HepG2 (cell line): Measurements from ENCODE around the gene KCND2. TPM values are rescaled to one million over a fixed set of nuclear protein-coding genes. Genes with fewer than 3 reads are reported as not detected.

Experiments used
- ATAC-seq: fragments of 200-7000 bp; cut with Tn5 transposase; 3 replicates; pipeline ENCODE4 v1.9.1; 2020; ENCODE audit warnings: mild to moderate bottlenecking, moderate library complexity
- BruUV-seq: library from RNA; stranded (reverse); fragments of 400-500 nt; replicated peaks from 2 replicates; lab custom pipeline; 2021; lab: Mats Ljungman, UMichigan
- CTCF ChIA-PET: fragments of 300-600 bp; formaldehyde crosslinking; extraction: SDS; loops from one replicate; lab custom pipeline; 2021; ENCODE audit warnings: low total read pairs, inconsistent platforms, low intra/inter-chr PET ratio; lab: Yijun Ruan, JAX
- POLR2A ChIA-PET: fragments of 350-600 bp; sonication (Branson Sonifier 250); formaldehyde crosslinking; loops from one replicate; lab custom pipeline; 2020; ENCODE audit warnings: antibody characterized with exemption, inconsistent platforms; lab: Yijun Ruan, JAX
- DNase-seq: peaks from one replicate; pipeline ENCODE4 v3.0.0-alpha.2; 2015; ENCODE audit warnings: low spot score
- FAIRE-seq: peaks from 3 replicates; lab custom pipeline; 2011; peaks lifted over from hg19 to GRCh38; lab: Jason Lieb, UNC
- H2AFZ ChIP-seq: one replicate; pipeline ENCODE4 v1.6.1; 2011; ENCODE audit warnings: low read length, inconsistent platforms
- H3K27ac ChIP-seq: fragments of 300-600 bp; 3 replicates; pipeline ENCODE4 v1.8.0; 2011; ENCODE audit warnings: mixed run types, mild to moderate bottlenecking, mixed read lengths, low read length, inconsistent platforms; ENCODE audit not compliant: insufficient read depth; ENCODE audit errors: extremely low read length
- H3K27me3 ChIP-seq, 2 experiments: fragments of 200-600 bp in 1 of 2; 2 replicates in 1 of 2; 3 replicates in 1 of 2; pipeline versions ENCODE4 v1.6.0 to v1.8.0; 2011; ENCODE audit warnings: low read length in 2 of 2, mild to moderate bottlenecking in 2 of 2, moderate library complexity in 2 of 2, inconsistent platforms in 1 of 2; ENCODE audit not compliant: insufficient read depth in 2 of 2, control insufficient read depth in 1 of 2
- H3K36me3 ChIP-seq, 2 experiments: fragments of 200-600 bp in 1 of 2; replicated peaks in 1 of 2; 2 replicates in 1 of 2; 3 replicates in 1 of 2; pipeline versions ENCODE4 v1.5.1 to v1.8.0; 2011; ENCODE audit warnings: low read length in 2 of 2, inconsistent platforms in 1 of 2; ENCODE audit not compliant: insufficient read depth in 2 of 2, control insufficient read depth in 1 of 2
- H3K4me1 ChIP-seq: 2 replicates; pipeline ENCODE4 v1.5.1; 2012; ENCODE audit warnings: low read length, inconsistent platforms; ENCODE audit not compliant: insufficient read depth
- H3K4me2 ChIP-seq: 2 replicates; pipeline ENCODE4 v1.6.0; 2011; ENCODE audit warnings: low read depth, low read length, inconsistent platforms
- H3K4me3 ChIP-seq, 3 experiments: fragments of 200-600 bp in 1 of 3; sonication (generic), shearing (Covaris generic) in 1 of 3; replicated peaks in 1 of 3; 2 replicates each; pipeline ENCODE4 v1.5.1; 2011 to 2016; ENCODE audit warnings: low read length in 3 of 3, inconsistent platforms in 2 of 3, low read depth in 2 of 3, mild to moderate bottlenecking in 2 of 3, control low read depth in 1 of 3, mixed read lengths in 1 of 3; ENCODE audit not compliant: insufficient read depth in 1 of 3
- H3K79me2 ChIP-seq: one replicate; pipeline ENCODE4 v1.6.1; 2011; ENCODE audit warnings: low read length, inconsistent platforms; ENCODE audit not compliant: insufficient read depth
- H3K9ac ChIP-seq: 2 replicates; pipeline ENCODE4 v1.6.0; 2011; ENCODE audit warnings: mild to moderate bottlenecking, low read depth, low read length, inconsistent platforms; ENCODE audit not compliant: insufficient read depth
- H3K9me3 ChIP-seq: 2 replicates; pipeline ENCODE4 v1.5.1; 2012; ENCODE audit warnings: mild to moderate bottlenecking, low read length
- H4K20me1 ChIP-seq: 2 replicates; pipeline ENCODE4 v1.6.0; 2011; ENCODE audit warnings: inconsistent platforms, mild to moderate bottlenecking, low read length, moderate library complexity; ENCODE audit not compliant: insufficient read depth
- CBX1 ChIP-seq: IDR thresholded peaks from one replicate; pipeline ENCODE4 v1.6.1; 2016; ENCODE audit warnings: antibody characterized with exemption, low read depth
- FOXJ3 ChIP-seq: sonication (generic); formaldehyde crosslinking; IDR thresholded peaks from 2 replicates; pipeline ENCODE4 v1.4.0; 2020; ENCODE audit warnings: missing genetic modification reagents, mild to moderate bottlenecking, borderline replicate concordance
- JUN ChIP-seq: sonication (generic); formaldehyde crosslinking; IDR thresholded peaks from 2 replicates; pipeline ENCODE4 v1.4.0; 2020; ENCODE audit warnings: mild to moderate bottlenecking, missing genetic modification reagents
- RBAK ChIP-seq: sonication (generic); formaldehyde crosslinking; IDR thresholded peaks from 2 replicates; pipeline ENCODE4 v1.5.1; 2020; ENCODE audit warnings: mild to moderate bottlenecking, missing genetic modification reagents
- ZBTB7B ChIP-seq: sonication (generic); formaldehyde crosslinking; IDR thresholded peaks from 2 replicates; pipeline ENCODE4 v1.4.0; 2020; ENCODE audit warnings: missing genetic modification reagents
- ZNF101 ChIP-seq: sonication (generic); formaldehyde crosslinking; IDR thresholded peaks from 2 replicates; pipeline ENCODE4 v1.4.0; 2020; ENCODE audit warnings: mild to moderate bottlenecking, low read depth, missing genetic modification reagents, borderline replicate concordance
- ZNF232 ChIP-seq: sonication (generic); formaldehyde crosslinking; IDR thresholded peaks from 2 replicates; pipeline ENCODE4 v1.4.0; 2020; ENCODE audit warnings: missing genetic modification reagents, borderline replicate concordance
- ZNF589 ChIP-seq: sonication (generic); formaldehyde crosslinking; conservative IDR thresholded peaks from 2 replicates; pipeline ENCODE4 v1.8.0; 2022; ENCODE audit warnings: mild to moderate bottlenecking, moderate library complexity, missing genetic modification reagents
- ZNF644 ChIP-seq: IDR thresholded peaks from 2 replicates; pipeline ENCODE4 v1.6.1; 2016; ENCODE audit warnings: low read depth
- ZNF879 ChIP-seq: sonication (generic); formaldehyde crosslinking; IDR thresholded peaks from 2 replicates; pipeline ENCODE4 v1.8.1; 2023; ENCODE audit warnings: missing genetic modification reagents
- WGBS: methylation state at CpG from one replicate; pipeline ENCODE4 v1.1.6; 2017; ENCODE audit warnings: low lambda C conversion rate; 5-methylcytosine and 5-hydroxymethylcytosine counted together
- in situ Hi-C: cut with HindIII; loops from 2 replicates; pipeline ENCODE4 v1.10.0; 2017; ENCODE audit warnings: low pct_unique_long_range_greater_than_20kb; ENCODE audit not compliant: extremely low pct_ligation_motif_present
- intact Hi-C: fragments of 100-400 bp; cut with micrococcal nuclease; formaldehyde crosslinking; loops from one replicate; pipeline ENCODE4 v1.10.0; 2022; ENCODE audit not compliant: unreplicated experiment
- polyA plus RNA-seq, 8 experiments: library from polyadenylated mRNA; depleted of rRNA in 3 of 8; stranded (reverse) in 7 of 8; unstranded in 1 of 8; fragments of >200 nt; fragmentation: Illumina TruSeq in 4 of 8; extraction: Trizol in 4 of 8; gene quantifications; 2 replicates each; pipeline versions ENCODE4 v1.2.1 to v1.2.3, GENCODE V29; 2011 to 2016; ENCODE audit warnings: low read depth in 4 of 8, missing spikeins in 1 of 8, mixed read lengths in 1 of 8; ENCODE audit not compliant: insufficient read depth in 1 of 8
- total RNA-seq, 5 experiments: library from RNA; depleted of rRNA; stranded (reverse); fragments of >200 nt; fragmentation: Illumina TruSeq; extraction: Trizol; gene quantifications; 2 replicates each; pipeline ENCODE4 v1.2.3, GENCODE V29; 2016; ENCODE audit warnings: low read depth in 1 of 5
- TF ChIP-seq, protein P1 (sequence below): sonication (generic); formaldehyde crosslinking; IDR thresholded peaks from 2 replicates; pipeline ENCODE4 v1.4.0; 2020; ENCODE audit warnings: missing genetic modification reagents
- TF ChIP-seq, protein P2 (sequence below): sonication (generic); formaldehyde crosslinking; IDR thresholded peaks from 2 replicates; pipeline ENCODE4 v1.4.0; 2020; ENCODE audit warnings: missing genetic modification reagents

Gene KCND2
- total and polyA plus RNA-seq, 2 of the 13 experiments (the other 11 are each of a cell fraction or from before 2014, with no cell fraction given): not detected

DNA sequence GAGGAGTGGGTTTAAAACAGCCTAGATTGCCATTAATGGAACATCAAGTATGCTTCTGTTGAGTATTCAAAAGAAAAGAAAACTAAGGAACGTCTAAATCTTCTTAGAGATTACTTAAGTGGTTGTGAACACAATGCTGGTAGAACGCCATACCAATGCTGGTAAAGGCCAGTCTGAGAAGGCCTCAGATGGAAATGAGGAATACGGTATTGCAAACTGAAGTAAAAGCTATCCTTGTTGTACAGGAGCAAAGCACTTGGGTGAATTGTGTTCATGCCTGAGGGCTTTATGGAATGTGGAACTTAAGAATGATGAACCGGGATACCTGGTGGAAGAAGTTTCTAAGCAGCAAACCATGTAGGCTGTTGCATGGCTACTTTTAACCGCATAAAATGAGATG is 208.0 kb downstream of the KCND2 start:
- H3K36me3 ChIP-seq: no peaks in the 10 kb centered on the region
- CTCF ChIA-PET: no interaction called here
- no peaks in the 10 kb centered on the region for H3K27me3 ChIP-seq
- H3K9ac ChIP-seq: no peak overlapping the region
- FAIRE-seq: no peak
- H3K27ac ChIP-seq: no peak overlapping the region
- H3K4me2 ChIP-seq: no peak overlapping the region
- in situ Hi-C loops: no loop called here
- no peaks in the 10 kb centered on the region for H3K9me3 ChIP-seq
- no peaks in the 10 kb centered on the region for H3K79me2 ChIP-seq
- DNase-seq: no peak
- no TSS peak for BruUV-seq
- H3K4me1 ChIP-seq: no peaks in the 10 kb centered on the region
- intact Hi-C loops: no loop called here
- WGBS: 10% methylated on average over 5 of the region's 5 CpGs
- TF ChIP-seq ZNF644 (CRISPR knock-in tag): no peak
- no peak for TF ChIP-seq ZNF589 (CRISPR knock-in tag)
- no peak for TF ChIP-seq ZNF232
- TF ChIP-seq, protein P1, sequence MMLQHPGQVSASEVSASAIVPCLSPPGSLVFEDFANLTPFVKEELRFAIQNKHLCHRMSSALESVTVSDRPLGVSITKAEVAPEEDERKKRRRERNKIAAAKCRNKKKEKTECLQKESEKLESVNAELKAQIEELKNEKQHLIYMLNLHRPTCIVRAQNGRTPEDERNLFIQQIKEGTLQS (CRISPR knock-in tag): no peak
- TF ChIP-seq RBAK: no peak
- no peak for TF ChIP-seq JUN
- TF ChIP-seq, protein P2, sequence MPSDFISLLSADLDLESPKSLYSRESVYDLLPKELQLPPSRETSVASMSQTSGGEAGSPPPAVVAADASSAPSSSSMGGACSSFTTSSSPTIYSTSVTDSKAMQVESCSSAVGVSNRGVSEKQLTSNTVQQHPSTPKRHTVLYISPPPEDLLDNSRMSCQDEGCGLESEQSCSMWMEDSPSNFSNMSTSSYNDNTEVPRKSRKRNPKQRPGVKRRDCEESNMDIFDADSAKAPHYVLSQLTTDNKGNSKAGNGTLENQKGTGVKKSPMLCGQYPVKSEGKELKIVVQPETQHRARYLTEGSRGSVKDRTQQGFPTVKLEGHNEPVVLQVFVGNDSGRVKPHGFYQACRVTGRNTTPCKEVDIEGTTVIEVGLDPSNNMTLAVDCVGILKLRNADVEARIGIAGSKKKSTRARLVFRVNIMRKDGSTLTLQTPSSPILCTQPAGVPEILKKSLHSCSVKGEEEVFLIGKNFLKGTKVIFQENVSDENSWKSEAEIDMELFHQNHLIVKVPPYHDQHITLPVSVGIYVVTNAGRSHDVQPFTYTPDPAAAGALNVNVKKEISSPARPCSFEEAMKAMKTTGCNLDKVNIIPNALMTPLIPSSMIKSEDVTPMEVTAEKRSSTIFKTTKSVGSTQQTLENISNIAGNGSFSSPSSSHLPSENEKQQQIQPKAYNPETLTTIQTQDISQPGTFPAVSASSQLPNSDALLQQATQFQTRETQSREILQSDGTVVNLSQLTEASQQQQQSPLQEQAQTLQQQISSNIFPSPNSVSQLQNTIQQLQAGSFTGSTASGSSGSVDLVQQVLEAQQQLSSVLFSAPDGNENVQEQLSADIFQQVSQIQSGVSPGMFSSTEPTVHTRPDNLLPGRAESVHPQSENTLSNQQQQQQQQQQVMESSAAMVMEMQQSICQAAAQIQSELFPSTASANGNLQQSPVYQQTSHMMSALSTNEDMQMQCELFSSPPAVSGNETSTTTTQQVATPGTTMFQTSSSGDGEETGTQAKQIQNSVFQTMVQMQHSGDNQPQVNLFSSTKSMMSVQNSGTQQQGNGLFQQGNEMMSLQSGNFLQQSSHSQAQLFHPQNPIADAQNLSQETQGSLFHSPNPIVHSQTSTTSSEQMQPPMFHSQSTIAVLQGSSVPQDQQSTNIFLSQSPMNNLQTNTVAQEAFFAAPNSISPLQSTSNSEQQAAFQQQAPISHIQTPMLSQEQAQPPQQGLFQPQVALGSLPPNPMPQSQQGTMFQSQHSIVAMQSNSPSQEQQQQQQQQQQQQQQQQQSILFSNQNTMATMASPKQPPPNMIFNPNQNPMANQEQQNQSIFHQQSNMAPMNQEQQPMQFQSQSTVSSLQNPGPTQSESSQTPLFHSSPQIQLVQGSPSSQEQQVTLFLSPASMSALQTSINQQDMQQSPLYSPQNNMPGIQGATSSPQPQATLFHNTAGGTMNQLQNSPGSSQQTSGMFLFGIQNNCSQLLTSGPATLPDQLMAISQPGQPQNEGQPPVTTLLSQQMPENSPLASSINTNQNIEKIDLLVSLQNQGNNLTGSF: no peak
- no peak for TF ChIP-seq ZNF101
- TF ChIP-seq CBX1: no peak
- TF ChIP-seq ZNF879 (CRISPR knock-in tag): no peak
- TF ChIP-seq FOXJ3: no peak
- TF ChIP-seq ZBTB7B (CRISPR knock-in tag): no peak
- TF ChIP-seq, all 625 proteins: peak for 0
- Histone ChIP-seq H4K20me1 (no peaks in the 10 kb centered on the region), H2AFZ (no peak overlapping the region), H3K4me3 (no peak overlapping the region)
- no peak for ATAC-seq
- POLR2A ChIA-PET: no interaction called here
